Measurements from ENCODE around the gene SH3GLB1.

DNA sequence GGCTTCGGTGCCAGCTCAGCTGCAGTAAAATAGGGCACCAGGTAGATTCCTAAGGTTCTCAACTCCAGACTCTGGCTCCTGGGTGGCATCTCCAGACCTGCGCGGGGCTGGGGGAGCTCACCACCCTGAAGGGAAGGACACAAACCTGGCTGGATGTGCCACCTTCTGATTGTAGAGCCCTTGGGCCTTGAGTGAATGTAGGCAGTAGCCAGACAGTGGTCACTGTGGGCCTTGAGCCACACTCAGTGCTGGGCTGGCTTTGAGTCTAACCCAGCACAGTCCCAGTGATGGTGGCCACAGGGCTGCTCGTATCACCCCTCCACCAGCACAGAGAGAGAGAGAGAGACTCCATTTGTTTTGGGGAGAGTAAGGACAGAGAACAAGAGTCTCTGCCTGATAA, 38.0 kb upstream of the SH3GLB1 start:
- TF ChIP-seq, protein P1, sequence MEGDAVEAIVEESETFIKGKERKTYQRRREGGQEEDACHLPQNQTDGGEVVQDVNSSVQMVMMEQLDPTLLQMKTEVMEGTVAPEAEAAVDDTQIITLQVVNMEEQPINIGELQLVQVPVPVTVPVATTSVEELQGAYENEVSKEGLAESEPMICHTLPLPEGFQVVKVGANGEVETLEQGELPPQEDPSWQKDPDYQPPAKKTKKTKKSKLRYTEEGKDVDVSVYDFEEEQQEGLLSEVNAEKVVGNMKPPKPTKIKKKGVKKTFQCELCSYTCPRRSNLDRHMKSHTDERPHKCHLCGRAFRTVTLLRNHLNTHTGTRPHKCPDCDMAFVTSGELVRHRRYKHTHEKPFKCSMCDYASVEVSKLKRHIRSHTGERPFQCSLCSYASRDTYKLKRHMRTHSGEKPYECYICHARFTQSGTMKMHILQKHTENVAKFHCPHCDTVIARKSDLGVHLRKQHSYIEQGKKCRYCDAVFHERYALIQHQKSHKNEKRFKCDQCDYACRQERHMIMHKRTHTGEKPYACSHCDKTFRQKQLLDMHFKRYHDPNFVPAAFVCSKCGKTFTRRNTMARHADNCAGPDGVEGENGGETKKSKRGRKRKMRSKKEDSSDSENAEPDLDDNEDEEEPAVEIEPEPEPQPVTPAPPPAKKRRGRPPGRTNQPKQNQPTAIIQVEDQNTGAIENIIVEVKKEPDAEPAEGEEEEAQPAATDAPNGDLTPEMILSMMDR (conservative IDR thresholded peaks at IDR 0.05; ENCODE audit: low read depth, low read length), result no peak
- no peak for TF ChIP-seq EZH2phosphoT487 (IDR thresholded peaks at IDR 0.05; ENCODE audit: borderline replicate concordance, low read length)
